ENCODE measurements around the gene CD6.

Gene CD6

GRCh38 chr11:61011950-61012736 lies 40.7 kb downstream of the CD6 start:
- H3K36me3 Mint-ChIP-seq (ENCODE audit: low read depth): peaks cover 67% of the 10 kb centered on the region
- H3K4me3 Mint-ChIP-seq: no peak overlapping the region
- H3K4me1 Mint-ChIP-seq (ENCODE audit: low read depth): peaks cover 47% of the 10 kb centered on the region
- no peaks in the 10 kb centered on the region for H3K9me3 Mint-ChIP-seq
- H3K27me3 Mint-ChIP-seq: no peaks in the 10 kb centered on the region
- H3K27ac Mint-ChIP-seq: peak overlapping the region; percentile 70

GRCh38 chr11:61012737-61013215 lies 41.3 kb downstream of the CD6 start:
- peaks cover 44% of the 10 kb centered on the region for H3K4me1 Mint-ChIP-seq (ENCODE audit: low read depth)
- no peak overlapping the region for H3K27ac Mint-ChIP-seq
- H3K27me3 Mint-ChIP-seq: no peaks in the 10 kb centered on the region
- H3K36me3 Mint-ChIP-seq (ENCODE audit: low read depth): peaks cover 73% of the 10 kb centered on the region
- no peaks in the 10 kb centered on the region for H3K9me3 Mint-ChIP-seq
- H3K4me3 Mint-ChIP-seq: no peak overlapping the region

DNA sequence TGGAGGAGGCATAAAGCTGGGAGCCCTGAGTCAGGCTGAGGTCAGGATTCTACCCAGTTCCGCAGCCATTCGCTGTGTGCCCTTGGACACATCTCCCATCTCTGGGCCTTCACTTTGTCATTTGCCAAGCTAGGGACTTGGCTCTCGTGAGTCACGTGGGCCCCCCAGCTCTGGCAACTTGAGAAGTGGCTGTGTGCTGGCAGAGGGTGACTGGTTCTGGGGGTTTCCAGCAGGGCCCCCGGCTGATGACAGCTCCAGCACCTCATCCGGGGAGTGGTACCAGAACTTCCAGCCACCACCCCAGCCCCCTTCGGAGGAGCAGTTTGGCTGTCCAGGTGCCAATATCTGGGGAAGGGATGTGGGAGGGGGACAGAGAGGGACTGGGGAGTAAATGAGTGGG lies 46.6 kb downstream of the CD6 start:
- H3K27me3 Mint-ChIP-seq: no peaks in the 10 kb centered on the region
- no peaks in the 10 kb centered on the region for H3K9me3 Mint-ChIP-seq
- H3K27ac Mint-ChIP-seq: peak overlapping the region; percentile 70
- H3K36me3 Mint-ChIP-seq (ENCODE audit: low read depth): peaks cover 59% of the 10 kb centered on the region
- H3K4me3 Mint-ChIP-seq: no peak overlapping the region
- peaks cover 56% of the 10 kb centered on the region for H3K4me1 Mint-ChIP-seq (ENCODE audit: low read depth)

DNA sequence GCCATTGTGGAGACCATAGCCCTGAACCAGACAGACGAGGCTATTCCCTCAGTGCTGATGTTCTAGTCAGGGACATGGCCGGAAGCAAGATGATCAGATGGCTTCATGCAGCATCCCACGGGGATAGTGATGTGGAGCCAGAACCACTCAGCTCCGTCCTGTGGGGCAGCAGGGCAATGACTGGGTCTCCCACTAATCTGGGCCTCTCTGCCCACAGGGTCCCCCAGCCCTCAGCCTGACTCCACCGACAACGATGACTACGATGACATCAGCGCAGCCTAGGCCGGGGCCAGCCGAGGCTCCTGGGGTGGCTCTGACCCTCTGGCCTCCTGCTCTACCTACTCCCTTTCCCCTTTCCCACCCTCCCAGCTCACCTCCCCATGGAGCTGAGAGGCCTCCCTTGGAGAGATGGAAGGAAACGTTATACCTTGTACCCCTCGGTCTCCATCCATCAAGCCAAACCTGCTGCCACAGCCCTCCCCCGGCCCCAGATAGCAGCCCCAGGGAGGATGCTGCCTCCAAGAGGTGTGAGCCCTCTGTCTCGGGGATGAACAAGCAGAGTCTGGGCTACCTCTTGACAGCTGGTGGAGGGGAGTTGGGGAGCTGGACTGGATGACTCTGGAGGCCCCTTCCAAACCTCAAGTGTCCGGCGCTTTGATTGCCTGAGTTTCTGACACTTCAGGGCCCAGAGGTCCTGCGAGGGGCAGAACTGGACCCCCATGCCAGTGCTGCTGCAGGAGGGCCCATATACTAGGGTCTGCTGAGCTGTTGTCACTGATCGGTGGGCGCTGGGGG lies 47.8 kb downstream of the CD6 start:
- Mint-ChIP-seq H3K27ac (peak overlapping the region; percentile 64), H3K9me3 (no peaks in the 10 kb centered on the region), H3K4me3 (no peak overlapping the region), H3K36me3 (ENCODE audit: low read depth) (peaks cover 52% of the 10 kb centered on the region), H3K27me3 (no peaks in the 10 kb centered on the region), H3K4me1 (ENCODE audit: low read depth) (peaks cover 66% of the 10 kb centered on the region)

DNA sequence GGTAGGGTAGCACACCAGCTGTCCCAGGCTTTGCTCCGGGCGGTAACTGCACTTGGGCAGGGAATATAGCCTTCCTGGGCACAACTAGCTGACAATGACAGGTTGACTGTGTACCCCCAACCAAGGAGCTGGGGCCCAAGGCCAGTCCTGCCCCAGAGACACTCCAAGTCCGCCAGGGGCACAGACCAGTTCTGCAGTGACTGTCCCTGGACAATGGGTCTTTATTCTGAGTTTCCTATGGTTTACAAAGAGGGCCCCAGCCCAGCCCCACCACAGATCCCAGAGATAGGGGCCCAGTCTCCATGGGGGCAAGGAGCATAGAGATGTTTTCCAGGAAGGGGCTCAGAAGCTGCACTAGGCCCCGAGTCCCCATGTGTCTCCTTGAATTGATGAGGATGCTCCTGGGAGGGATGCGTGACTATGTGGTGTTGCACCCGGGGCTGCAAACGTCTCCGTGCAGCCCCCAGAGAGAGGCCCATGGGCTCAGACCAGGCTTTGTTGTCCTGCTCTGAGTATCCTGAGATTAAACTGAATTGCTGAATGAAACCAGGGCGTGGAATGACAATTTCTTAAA lies 48.4 kb downstream of the CD6 start:
- peaks cover 73% of the 10 kb centered on the region for H3K4me1 Mint-ChIP-seq (ENCODE audit: low read depth)

DNA sequence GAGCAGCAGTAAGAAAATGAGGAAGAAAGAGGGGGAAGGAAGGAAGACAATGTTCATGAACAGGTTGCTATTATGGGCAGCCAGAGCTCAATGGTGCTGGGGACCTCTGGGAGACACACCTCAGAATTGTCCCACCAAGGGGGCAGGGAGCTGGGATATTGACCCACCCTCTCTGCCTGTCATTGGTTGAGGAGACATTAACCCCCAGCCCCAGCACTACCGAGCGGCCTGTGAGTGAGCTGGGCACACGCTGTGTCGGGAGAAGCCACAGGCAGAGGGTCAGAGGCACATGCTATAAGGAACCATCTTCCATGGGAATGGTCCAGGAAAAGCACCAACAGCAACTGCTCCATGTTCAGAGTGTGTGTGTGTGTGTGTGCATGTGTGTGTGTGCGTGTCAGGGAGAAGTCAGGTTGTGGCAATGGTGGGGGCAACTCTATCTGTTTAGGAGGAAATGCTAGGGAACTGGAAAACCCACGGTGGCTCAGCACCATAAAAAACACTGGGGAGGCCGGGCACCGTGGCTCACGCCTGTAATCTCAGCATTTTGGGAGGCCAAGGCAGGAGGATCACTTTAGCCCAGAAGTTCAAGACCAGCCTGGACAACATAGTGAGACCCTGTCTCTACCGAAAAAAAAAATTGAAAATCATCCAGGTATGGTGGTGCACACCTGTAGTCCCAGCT lies 49.2 kb downstream of the CD6 start:
- Mint-ChIP-seq H3K9me3 (no peaks in the 10 kb centered on the region), H3K4me3 (peak overlapping the region; percentile 77), H3K36me3 (ENCODE audit: low read depth) (peaks cover 50% of the 10 kb centered on the region), H3K27ac (peak overlapping the region; percentile 97), H3K4me1 (ENCODE audit: low read depth) (peaks cover 79% of the 10 kb centered on the region), H3K27me3 (no peaks in the 10 kb centered on the region)

More for the DNA sequence above, 48.4 kb downstream of the CD6 start:
- Mint-ChIP-seq H3K27me3 (no peaks in the 10 kb centered on the region), H3K27ac (peak overlapping the region; percentile 97), H3K4me3 (no peak overlapping the region), H3K9me3 (no peaks in the 10 kb centered on the region), H3K36me3 (ENCODE audit: low read depth) (peaks cover 51% of the 10 kb centered on the region)

- Mint-ChIP-seq H3K4me3 (peak overlapping the region; percentile 77), H3K36me3 (ENCODE audit: low read depth) (peaks cover 41% of the 10 kb centered on the region), H3K9me3 (no peaks in the 10 kb centered on the region), H3K27ac (peak overlapping the region; percentile 97), H3K4me1 (ENCODE audit: low read depth) (peaks cover 80% of the 10 kb centered on the region), H3K27me3 (no peaks in the 10 kb centered on the region)
Observed at GRCh38 chr11:61021661-61022212, 50.3 kb downstream of the CD6 start.

GRCh38 chr11:61022311-61023085 lies 51.0 kb downstream of the CD6 start:
- Mint-ChIP-seq H3K4me1 (ENCODE audit: low read depth) (peaks cover 84% of the 10 kb centered on the region), H3K27ac (peak overlapping the region; percentile 97), H3K9me3 (no peaks in the 10 kb centered on the region), H3K27me3 (no peaks in the 10 kb centered on the region), H3K4me3 (peak overlapping the region; percentile 77), H3K36me3 (ENCODE audit: low read depth) (peaks cover 44% of the 10 kb centered on the region)

DNA sequence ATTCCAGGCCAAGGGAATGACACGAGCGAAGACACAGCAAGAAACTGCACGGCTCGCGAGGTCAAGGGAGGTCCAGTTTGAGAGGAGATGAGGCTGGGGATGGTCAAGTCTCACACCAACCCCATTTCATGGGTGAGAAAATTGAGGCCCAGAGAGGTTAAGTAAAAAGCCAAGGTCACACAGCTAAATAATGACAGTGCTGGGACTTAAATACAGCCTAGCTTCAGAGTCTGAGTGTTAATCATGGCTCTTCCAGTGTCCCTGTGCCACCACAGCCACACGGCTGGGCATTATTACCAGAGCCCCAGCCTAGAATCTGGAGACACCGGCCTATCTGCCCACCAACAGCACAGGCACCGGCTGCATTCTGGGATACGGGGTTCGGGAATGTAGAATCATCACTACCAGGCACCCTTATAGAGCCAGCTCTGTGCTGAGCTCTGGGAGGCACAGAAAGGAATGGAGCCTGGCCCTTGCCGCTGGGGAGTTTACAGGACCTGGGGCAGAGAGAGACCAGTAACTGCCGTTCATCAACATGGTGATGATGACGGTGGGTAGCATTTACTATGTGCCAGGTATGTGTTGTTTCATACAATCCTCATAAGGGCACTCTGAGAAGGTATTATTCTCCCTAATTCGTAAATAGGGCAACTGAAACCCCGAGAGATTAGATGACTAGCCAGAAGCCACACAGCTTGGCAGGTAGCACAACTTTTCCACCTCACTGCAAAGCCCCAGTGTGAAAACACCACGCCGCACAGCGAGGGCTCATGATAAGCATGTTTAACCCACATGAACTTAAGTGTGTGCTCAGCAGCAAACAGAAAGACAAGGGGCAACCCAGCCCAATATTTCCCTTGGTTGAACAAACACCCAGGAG lies 51.8 kb downstream of the CD6 start:
- Mint-ChIP-seq H3K27me3 (no peaks in the 10 kb centered on the region), H3K9me3 (no peaks in the 10 kb centered on the region), H3K27ac (peak overlapping the region; percentile 97), H3K36me3 (ENCODE audit: low read depth) (peaks cover 45% of the 10 kb centered on the region), H3K4me1 (ENCODE audit: low read depth) (peaks cover 88% of the 10 kb centered on the region), H3K4me3 (peak overlapping the region; percentile 77)

DNA sequence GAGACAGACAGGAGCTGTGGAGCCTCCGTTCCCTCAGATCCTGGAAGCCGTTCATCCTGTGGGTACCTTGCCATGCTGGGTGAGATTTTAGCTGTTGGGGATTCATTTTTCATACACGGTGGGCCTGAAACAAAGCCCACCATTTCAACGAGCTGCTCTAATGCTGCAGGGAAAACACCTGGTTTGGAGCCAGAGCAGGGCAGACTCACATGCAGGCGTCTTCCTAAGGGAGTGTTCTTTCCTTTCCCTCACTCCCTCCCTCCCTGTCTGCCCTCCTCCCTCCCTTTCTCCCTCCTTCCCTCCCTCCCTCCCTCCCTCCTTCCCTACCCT lies 52.5 kb downstream of the CD6 start:
- Mint-ChIP-seq H3K27ac (peak overlapping the region; percentile 97), H3K4me1 (ENCODE audit: low read depth) (peaks cover 91% of the 10 kb centered on the region), H3K9me3 (no peaks in the 10 kb centered on the region), H3K36me3 (ENCODE audit: low read depth) (peaks cover 43% of the 10 kb centered on the region), H3K4me3 (peak overlapping the region; percentile 77), H3K27me3 (no peaks in the 10 kb centered on the region)

- Mint-ChIP-seq H3K27ac (peak overlapping the region; percentile 92), H3K27me3 (no peaks in the 10 kb centered on the region), H3K4me1 (ENCODE audit: low read depth) (peaks cover 97% of the 10 kb centered on the region), H3K36me3 (ENCODE audit: low read depth) (peaks cover 51% of the 10 kb centered on the region), H3K9me3 (no peaks in the 10 kb centered on the region), H3K4me3 (peak overlapping the region; percentile 91)
Observed at GRCh38 chr11:61024938-61025820, 53.7 kb downstream of the CD6 start.

GRCh38 chr11:61025821-61026120 lies 54.3 kb downstream of the CD6 start:
- Mint-ChIP-seq H3K27me3 (no peaks in the 10 kb centered on the region), H3K4me3 (peak overlapping the region; percentile 91)

More at GRCh38 chr11:61025821-61026120, 54.3 kb downstream of the CD6 start:
- Mint-ChIP-seq H3K9me3 (no peaks in the 10 kb centered on the region), H3K36me3 (ENCODE audit: low read depth) (peaks cover 51% of the 10 kb centered on the region), H3K27ac (peak overlapping the region; percentile 92), H3K4me1 (ENCODE audit: low read depth) (peaks cover 95% of the 10 kb centered on the region)
